SH-SY5Y (cell line): ENCODE results near the gene SART1.

Experiments
- GATA2 ChIP-seq: IDR thresholded peaks from 2 replicates; pipeline ENCODE4 v1.6.1; 2011; ENCODE audit warnings: mild to moderate bottlenecking, low read depth, low read length
- GATA3 ChIP-seq: IDR thresholded peaks from 2 replicates; pipeline ENCODE4 v1.6.1; 2011; ENCODE audit warnings: low read depth, mild to moderate bottlenecking, low read length, moderate library complexity

- TF ChIP-seq GATA2 (no peak), GATA3 (no peak)
Measured at GRCh38 chr11:65954771-65955170, 6.8 kb upstream of the SART1 start.
